ENCODE measurements around the gene SCAI. TPM values are rescaled to one million over a fixed set of nuclear protein-coding genes. Genes with fewer than 3 reads are reported as not detected.
"Not testable (repeated sequence)": the region's sequence is repeated elsewhere in the genome, so short reads cannot be mapped to it uniquely, and the experiment has no call there.

Gene SCAI
- polyA plus RNA-seq, 3 donors, result 9.2 to 15.5 (median 13.2) TPM

- DNase-seq, result not testable (repeated sequence)
These were observed 34.8 kb downstream of the SCAI start for GRCh38 chr9:125108541-125108940.

- DNase-seq, result no peak
These were observed 36.9 kb downstream of the SCAI start for GRCh38 chr9:125106285-125106893.

DNA sequence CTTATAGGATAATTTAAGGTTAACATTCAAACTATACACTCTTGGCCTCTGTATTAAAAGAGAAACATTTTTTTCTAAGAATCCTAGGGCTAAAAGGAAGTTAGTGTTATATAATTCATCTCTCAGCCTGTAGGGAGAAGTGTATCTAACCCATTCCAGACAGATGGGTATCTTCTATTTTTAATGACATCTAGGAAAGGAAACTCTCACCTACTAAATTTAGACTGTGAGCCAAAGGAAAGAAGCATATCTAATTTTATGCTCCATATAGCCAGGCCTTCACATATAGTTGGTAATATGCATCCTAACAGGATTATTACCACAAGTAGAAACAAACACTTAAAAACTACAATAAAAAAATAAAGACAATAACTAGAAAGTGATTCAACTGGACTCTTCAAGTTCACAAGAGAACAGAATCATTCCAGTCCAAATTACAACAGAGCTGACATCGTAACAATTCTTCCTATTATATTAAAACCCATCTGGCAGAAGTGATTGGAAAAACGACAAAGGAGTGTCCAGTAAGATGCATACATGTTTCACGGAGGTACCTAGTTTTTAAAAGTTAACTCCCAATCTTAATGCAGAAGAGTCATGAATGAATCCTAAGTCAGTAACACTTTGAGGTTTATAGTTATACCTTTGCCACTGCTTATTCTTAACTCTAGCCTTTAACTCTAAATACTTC lies 39.4 kb downstream of the SCAI start:
- no peak for DNase-seq

DNA sequence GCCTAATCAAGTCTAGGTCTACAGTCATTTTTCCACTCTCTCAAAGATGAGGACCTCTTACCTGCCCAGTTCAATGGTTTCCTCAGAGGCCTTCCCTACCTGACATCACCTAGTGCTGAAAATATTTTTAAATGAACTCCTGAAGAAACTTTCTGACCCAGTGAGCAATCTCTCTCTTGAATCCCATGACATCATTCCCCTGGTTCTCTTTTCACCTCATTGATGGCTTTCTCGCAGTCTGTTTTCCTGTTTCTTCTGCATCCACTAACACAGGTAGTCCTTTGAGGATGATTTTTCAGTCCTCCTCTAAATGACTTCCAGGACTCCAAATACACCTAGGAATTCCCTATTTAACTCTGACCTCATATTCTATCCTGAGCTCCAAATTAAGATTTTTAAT lies 40.3 kb downstream of the SCAI start:
- DNase-seq, result no peak

DNA sequence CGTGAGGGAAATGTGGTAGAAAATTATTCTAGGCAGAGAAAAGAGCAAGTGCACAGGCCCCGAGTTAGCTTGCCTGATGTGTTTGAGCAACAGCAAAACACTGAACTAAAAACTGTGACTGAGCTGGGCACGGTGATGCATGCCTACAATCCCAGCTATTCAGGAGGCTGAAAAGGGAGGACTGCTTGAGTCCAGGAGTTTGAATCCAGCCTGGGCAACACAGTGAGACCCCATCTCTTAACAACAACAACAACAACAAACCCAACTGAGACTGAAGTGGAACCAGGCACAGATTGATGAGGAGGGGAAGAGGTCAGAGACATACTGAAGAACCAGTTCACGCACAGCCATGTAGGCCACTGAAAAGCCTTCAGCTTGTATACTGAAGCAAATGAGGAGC lies 42.5 kb downstream of the SCAI start:
- no peak for DNase-seq

GRCh38 chr9:125099816-125100215 lies 43.5 kb downstream of the SCAI start:
- DNase-seq, result no peak

- DNase-seq, result no peak
These were observed 47.4 kb downstream of the SCAI start for GRCh38 chr9:125095821-125096443.

- DNase-seq, result no peak
These were observed 52.2 kb downstream of the SCAI start for GRCh38 chr9:125091121-125091520.

DNA sequence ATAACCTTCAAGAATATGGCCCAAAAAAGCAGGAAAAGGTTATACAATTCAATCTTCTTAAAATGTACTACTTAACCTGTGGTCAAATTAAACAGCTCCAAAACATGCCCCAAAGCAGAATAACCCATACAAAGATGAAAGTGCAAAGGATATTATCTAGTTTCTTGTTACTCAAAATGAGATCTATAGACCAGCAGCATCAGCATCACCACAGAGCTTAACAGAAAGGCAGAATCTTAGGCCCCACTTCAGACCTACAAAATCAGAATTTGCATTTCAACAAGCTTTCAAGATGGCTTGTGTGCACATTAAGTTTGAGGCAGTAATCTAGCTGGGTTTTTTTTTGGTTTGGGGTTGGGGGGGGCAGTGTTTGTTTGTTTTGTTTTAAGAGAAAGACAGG lies 54.0 kb downstream of the SCAI start:
- DNase-seq, result no peak

DNA sequence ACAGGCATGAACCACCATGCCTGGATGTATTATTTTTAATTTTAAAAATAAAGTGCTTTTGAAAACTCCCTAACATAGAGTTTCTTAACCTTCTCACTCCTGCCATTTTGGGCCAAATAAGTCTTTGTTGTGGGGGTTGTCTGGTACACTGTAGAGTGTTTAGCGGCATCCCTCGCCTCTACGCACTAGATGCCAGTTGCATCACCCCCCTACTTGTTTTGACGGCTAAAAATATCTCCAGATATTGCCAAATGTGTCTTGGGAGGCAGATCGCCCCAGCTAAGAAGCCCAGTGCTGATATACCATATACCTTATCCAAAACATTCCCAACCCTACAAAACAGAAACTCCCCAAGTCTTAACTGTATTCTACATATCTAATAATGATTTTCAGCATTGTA lies 54.6 kb downstream of the SCAI start:
- DNase-seq, result no peak

DNA sequence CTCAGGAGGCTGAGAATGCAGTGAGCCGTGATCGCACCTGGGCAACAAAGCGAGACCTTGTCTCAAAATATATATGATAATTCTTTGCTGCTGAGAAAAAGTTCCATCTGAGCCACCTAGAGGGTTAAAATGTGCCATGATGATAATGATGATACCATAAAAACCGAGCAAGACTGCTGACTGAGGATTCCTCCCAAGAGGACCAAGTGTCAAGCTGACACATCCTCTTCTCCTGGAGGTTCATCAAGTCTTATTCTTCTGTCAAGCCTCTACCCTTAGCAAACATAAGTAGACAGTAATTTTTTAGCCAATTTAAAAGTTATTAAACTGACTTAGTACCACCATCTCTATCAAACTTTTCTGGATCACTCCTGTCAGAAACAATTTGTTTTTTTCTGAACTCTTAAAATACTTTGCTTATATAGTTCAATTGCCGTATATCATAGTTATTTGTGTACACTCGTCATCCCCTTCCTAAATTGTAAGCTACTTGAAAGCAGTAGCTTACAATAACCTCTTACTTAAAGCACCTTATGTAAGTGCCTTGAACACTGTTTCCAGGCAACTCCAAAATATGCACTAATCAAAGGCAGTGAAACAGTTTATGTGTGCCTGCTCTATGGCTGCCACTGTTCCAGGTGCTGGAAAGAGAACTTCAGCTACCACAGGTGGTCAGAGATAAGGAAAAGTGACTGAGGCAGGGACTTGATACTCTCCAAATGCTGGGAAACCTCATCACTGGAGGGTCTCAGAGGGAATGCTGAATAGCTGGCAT lies 57.4 kb downstream of the SCAI start:
- DNase-seq, result no peak

DNA sequence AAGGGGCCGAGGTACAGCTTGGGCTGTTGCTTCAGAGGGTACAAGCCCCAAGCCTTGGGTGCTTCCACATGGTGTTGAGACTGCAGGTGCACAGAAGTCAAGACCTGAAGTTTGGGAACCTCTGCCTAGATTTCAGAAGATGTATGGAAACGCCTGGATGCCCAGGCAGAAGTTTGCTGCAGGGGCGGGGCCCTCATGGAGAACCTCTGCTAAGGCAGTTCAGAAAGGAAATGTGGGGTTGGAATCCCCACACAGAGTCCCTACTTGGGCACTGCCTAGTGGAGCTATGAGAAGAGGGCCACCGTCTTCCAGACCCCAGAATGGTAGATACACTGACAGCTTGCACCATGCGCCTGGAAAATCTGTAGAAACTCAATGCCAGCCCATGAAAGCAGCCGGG lies 61.1 kb downstream of the SCAI start:
- not testable (repeated sequence) for DNase-seq

- DNase-seq, result not testable (repeated sequence)
These were observed 62.5 kb downstream of the SCAI start for GRCh38 chr9:125080797-125081196.

- DNase-seq, result no peak
These were observed 63.4 kb downstream of the SCAI start for GRCh38 chr9:125079931-125080330.

- no peak for DNase-seq
These were observed 67.3 kb downstream of the SCAI start for GRCh38 chr9:125075997-125076396.

DNA sequence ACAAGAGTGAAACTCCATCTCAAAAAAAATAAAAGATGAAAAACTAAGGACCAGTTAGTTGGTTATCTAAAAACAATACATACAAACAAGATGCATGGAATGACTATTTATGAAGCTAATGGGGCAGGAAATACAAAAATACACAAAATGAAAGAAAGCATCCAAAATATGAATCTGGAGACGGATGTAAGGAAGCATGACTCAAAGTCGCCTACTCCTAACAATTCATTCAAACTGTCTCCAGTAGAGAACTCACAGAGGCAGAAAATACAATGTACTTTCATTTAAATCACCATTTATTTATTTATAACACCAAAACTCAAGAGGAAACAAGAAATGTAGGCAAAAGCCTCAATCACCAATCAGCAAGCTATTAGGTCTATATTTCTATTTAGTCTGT lies 68.4 kb downstream of the SCAI start:
- no peak for DNase-seq

- no peak for DNase-seq
These were observed 76.3 kb downstream of the SCAI start for GRCh38 chr9:125066839-125067619.

- DNase-seq, result no peak
These were observed 81.9 kb downstream of the SCAI start for GRCh38 chr9:125061391-125061790.

DNA sequence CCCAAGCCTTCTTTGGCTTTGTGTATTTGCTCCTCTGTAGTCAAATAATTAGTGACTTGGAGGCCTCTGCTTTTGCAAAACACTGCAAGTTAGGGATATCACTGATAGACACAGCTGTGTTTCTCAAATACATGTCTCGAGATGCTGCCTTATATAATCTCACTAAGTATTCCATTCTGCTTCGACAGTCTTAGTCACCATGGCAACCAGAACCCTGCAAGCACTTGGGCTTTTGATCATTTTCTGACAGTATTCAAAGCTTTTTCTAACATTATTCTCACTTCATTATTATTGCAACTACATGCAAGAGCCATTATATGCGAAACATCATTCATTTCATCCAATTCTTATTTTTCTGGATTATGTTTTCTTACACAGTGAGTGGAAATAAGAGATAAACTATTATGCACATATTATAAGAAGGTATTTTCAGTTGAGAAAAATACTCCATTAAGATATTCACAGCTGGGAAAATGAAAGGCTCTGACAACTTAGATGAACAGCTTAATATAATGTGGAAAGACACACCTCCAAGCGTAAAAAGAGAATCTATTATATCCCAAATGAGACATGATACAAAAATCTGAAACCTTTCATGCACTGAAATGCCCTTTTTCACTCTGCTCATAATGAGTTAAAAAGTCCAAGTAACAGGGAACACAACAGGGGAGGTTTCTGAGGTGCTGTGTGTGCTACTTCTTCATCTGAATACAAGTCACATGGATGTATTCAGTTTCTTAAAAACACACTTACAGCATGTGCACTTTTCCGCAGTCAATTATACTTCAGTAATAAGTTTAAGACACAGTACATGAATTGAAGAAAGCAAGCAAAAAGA lies 93.9 kb downstream of the SCAI start:
- DNase-seq, result no peak

GRCh38 chr9:125043631-125044030 lies 99.7 kb downstream of the SCAI start:
- no peak for DNase-seq

GRCh38 chr9:125043148-125043547 lies 100.2 kb downstream of the SCAI start:
- DNase-seq, result no peak
